ENCODE data around the gene TRPM8.

The TRPM8 gene

GRCh38 chr2:234020332-234020731, 103.2 kb downstream of the TRPM8 start:
- no peak for ATAC-seq
- TF ChIP-seq POU6F1 (CRISPR knock-in tag; IDR thresholded peaks at IDR 0.05; ENCODE audit: borderline replicate concordance, low read depth) (no peak), PPARA (CRISPR knock-in tag; IDR thresholded peaks at IDR 0.05; ENCODE audit: borderline replicate concordance) (no peak), OSR1 (CRISPR knock-in tag; IDR thresholded peaks at IDR 0.05) (no peak), TSHZ2 (CRISPR knock-in tag; IDR thresholded peaks at IDR 0.05) (no peak), CSDC2 (CRISPR knock-in tag; IDR thresholded peaks at IDR 0.05) (no peak), ZFP3 (CRISPR knock-in tag; IDR thresholded peaks at IDR 0.05) (no peak), TOX (CRISPR knock-in tag; IDR thresholded peaks at IDR 0.05; ENCODE audit: borderline replicate concordance) (no peak), ZC3H10 (CRISPR knock-in tag; IDR thresholded peaks at IDR 0.05) (no peak), ZFP30 (CRISPR knock-in tag; IDR thresholded peaks at IDR 0.05) (no peak), ZNF565 (CRISPR knock-in tag; conservative IDR thresholded peaks at IDR 0.05; ENCODE audit: low read depth) (no peak)

- no peak for TF ChIP-seq RARB (CRISPR knock-in tag; IDR thresholded peaks at IDR 0.05)
- TF ChIP-seq CSDC2 (CRISPR knock-in tag; IDR thresholded peaks at IDR 0.05): no peak
- no peak for TF ChIP-seq ISL1 (CRISPR knock-in tag; IDR thresholded peaks at IDR 0.05)
- no peak for ATAC-seq
These were observed 105.3 kb downstream of the TRPM8 start for GRCh38 chr2:234022424-234022823.

- no peak for ATAC-seq
- no peak for TF ChIP-seq CREB5 (CRISPR knock-in tag; IDR thresholded peaks at IDR 0.05; ENCODE audit: low read depth)
- TF ChIP-seq ESRRG (CRISPR knock-in tag; IDR thresholded peaks at IDR 0.05): no peak
- TF ChIP-seq TSHZ2 (CRISPR knock-in tag; IDR thresholded peaks at IDR 0.05): no peak
- no peak for TF ChIP-seq SNAI2 (CRISPR knock-in tag; IDR thresholded peaks at IDR 0.05)
- no peak for TF ChIP-seq ARNTL (CRISPR knock-in tag; IDR thresholded peaks at IDR 0.05; ENCODE audit: borderline replicate concordance, low read depth)
- no peak for TF ChIP-seq ZFP3 (CRISPR knock-in tag; IDR thresholded peaks at IDR 0.05)
- no peak for TF ChIP-seq BACH2 (CRISPR knock-in tag; IDR thresholded peaks at IDR 0.05; ENCODE audit: borderline replicate concordance)
- TF ChIP-seq ISL1 (CRISPR knock-in tag; IDR thresholded peaks at IDR 0.05): no peak
- TF ChIP-seq ZFP30 (CRISPR knock-in tag; IDR thresholded peaks at IDR 0.05): no peak
- TF ChIP-seq TCF4 (CRISPR knock-in tag; IDR thresholded peaks at IDR 0.05; ENCODE audit: borderline replicate concordance): no peak
These were observed 107.1 kb downstream of the TRPM8 start for GRCh38 chr2:234024304-234024703.

- TF ChIP-seq ESRRG (CRISPR knock-in tag; IDR thresholded peaks at IDR 0.05) (no peak), RARB (CRISPR knock-in tag; IDR thresholded peaks at IDR 0.05) (no peak)
- ATAC-seq: no peak
These were observed 108.3 kb downstream of the TRPM8 start for GRCh38 chr2:234025466-234025865.

GRCh38 chr2:234025891-234026401, 108.8 kb downstream of the TRPM8 start:
- ATAC-seq: peak; percentile 90
- TF ChIP-seq ZC3H10 (CRISPR knock-in tag; IDR thresholded peaks at IDR 0.05) (no peak), CREB5 (CRISPR knock-in tag; IDR thresholded peaks at IDR 0.05; ENCODE audit: low read depth) (no peak), PATZ1 (CRISPR knock-in tag; IDR thresholded peaks at IDR 0.05; ENCODE audit: borderline replicate concordance) (no peak), TCF4 (CRISPR knock-in tag; IDR thresholded peaks at IDR 0.05; ENCODE audit: borderline replicate concordance) (no peak), GLIS3 (CRISPR knock-in tag; IDR thresholded peaks at IDR 0.05) (no peak), CSRNP3 (CRISPR knock-in tag; IDR thresholded peaks at IDR 0.05) (no peak), ESRRG (CRISPR knock-in tag; IDR thresholded peaks at IDR 0.05) (no peak)
